ENCODE results near the gene SYTL3.
"Not testable (repeated sequence)": the region's sequence is repeated elsewhere in the genome, so short reads cannot be mapped to it uniquely, and the experiment has no call there.

The SYTL3 gene

DNA sequence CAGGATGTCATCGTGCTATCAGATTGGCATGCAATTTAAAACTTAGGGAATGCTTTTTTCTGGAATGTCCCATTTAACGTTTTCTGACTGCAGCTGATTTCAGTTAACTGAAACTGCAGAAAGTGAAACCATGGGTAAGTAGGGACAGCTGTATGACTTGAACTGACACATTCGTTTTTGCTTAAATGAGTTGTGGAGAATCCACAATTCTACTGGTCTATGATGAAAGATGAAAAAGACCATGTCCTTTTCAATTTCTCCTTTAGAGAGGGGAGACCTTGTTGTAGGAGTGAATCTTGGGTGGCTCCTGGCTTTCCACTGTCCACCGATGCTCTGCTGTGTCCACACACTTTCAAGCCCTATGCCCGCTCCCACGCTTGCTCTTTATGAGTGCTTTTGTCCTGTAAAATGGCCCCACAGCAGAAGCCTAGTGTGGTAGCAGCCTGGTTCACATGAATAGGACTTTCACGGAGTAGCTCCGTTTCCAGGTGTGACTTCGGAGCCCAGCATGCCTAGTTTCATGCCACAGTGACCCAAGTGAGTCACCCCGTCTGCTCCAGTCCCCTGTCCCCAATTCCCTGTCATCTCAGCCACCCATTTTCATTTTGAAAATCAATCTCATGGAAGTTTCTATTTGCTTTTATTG is 27.2 kb upstream of the SYTL3 start:
- DNase-seq = no peak

DNA sequence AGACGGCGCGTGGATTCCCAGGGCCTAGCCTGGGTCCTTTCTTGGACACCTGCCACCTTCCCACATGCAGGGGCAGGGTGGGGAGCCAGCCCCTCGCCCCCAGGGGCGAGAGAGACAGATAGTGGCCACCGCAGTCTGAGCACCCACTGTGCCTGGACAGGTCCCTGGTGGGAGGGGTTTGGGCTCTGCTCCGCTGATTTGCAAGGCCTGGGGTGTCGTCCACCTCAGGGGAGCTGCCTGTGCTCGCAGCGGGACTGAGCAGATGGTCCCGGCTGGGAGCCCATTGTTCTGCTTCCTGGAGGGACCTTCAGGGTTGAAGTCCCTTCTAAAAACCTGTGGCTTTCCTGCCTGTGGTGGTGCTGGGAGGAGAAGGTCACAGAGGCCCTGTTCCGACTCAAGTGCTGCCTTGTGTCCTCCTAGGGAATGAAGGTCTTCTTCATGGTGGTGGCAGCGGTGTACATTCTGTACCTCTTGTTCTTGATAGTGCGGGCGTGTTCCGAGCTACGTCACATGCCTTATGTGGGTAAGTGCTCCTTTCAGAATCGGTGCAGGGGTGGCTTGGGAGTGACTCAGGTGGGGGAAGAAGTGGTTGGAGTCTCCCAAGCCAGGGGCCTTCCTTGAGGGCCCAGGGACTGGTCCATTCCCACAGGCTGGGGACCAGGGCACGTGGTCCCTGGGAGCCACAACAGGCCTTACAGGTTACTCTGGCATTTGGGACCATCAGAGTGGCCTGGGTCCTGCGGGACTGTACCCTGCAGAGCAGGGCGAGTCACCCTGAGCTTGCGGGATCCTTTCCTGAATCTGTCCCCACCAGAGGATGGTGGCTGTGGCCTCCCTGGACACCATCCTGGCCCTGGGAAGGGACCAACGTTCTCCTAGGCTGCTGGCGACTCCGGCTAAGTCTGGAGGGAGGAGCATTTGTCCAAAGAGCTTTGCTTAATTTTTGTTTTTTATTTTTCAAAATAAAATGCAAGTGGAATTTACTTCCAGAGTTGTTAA is 24.9 kb upstream of the SYTL3 start:
- no peak for DNase-seq

DNA sequence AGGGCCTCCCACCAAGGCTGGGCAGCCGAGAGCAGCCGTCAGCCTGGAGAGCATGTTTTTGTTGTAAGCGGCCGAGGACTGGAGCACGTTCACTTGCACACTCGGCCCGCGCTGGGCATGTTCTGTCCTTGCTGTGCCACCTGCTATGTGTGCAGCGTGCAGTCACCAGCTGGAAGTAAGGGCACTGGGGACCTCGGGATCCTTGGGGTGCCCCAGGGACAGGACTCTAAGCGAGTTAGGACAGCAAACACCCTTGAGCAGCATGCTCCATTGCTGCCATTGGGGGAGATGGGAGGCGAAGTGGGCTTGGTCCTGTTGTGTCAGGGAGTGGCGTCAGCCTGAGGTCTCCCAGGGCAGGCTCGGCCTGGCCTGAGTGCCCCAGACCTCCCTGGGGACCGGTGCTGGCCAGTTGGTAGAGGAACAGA is 24.0 kb upstream of the SYTL3 start:
- DNase-seq = no peak

DNA sequence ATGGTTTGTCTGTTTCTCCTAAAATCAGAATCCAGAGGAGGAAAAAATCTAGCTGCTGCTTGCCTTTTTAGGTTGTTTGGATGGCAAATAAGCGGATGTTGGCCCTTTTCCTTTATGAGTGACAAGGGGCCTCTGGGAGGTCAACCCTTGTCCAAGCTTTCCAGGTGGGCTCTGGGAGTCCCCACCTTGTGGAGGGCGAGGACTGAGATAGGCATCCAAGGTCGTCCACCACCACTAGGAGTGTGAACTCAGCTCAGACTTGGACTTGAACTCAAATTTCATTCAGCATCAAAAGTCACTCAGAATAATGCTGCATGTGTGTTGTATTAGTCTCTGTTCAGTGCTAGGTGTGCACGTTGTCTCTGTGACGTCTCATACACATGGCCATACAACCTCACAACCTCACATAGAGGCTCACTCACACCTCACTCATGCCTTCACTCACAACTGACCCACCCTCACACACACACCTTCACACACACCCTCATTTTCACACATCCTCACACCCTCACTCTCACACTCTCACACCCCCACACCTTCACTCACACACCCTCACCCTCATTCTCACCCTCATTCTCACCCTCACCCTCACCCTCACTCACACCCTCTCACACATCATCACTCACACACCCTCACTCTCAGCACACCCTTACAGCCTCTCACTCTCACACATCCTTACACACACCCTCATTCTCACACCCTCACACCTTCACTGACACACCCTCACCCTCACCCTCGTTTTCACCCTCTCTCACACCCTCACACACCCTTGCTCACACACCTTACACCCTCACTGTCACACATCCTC is 23.3 kb upstream of the SYTL3 start:
- DNase-seq = no peak

DNA sequence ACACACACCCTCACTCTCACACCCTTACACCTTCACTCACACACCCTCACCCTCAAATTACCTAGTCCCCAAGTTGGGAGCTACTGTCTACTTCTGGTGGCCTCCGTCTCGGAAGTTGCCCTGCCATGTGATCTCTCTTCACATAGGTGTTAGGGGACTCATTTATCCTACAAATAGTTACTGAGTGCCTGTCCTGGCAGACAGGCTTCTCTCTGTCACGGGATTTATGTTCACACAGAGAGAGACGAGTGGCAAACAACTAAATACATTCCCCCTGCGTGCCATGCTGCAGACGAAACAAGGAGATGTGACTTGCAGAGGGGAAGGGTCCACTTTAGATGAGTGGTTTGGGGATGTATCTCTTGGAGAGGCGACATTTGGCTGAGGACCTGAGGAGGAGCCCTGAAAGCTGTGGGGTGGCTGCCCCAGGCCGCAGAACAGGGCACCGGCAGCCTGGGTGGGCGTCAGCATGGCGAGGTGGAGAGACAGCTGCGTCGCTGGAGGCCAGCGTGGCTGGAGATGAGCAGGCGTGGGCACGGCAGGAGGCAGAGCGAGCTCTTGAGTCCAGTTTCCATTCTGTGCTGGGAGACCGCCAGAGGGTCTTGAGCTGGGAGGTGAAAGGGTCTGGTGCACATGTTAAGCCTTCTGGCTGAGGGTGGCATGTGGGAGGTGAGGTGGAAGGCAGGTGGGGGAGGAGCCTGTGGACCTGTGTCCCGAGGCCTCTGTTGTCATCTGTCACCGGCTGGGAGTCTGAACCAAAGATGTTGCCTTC is 22.5 kb upstream of the SYTL3 start:
- no peak for DNase-seq

DNA sequence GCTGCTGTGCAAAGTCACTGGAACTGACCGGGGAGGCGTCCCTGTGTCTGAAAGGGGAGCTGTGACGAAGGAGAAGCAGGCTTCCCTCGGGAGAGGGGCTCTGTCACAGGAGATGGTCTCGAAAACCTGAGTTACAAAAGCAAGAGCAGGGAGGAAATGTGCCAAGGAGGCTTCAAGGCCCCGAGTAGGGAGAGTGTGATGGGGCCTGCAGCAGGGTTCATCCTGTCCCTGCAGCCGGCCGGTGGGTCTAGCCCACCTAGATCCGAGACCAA is 22.0 kb upstream of the SYTL3 start:
- no peak for DNase-seq

DNA sequence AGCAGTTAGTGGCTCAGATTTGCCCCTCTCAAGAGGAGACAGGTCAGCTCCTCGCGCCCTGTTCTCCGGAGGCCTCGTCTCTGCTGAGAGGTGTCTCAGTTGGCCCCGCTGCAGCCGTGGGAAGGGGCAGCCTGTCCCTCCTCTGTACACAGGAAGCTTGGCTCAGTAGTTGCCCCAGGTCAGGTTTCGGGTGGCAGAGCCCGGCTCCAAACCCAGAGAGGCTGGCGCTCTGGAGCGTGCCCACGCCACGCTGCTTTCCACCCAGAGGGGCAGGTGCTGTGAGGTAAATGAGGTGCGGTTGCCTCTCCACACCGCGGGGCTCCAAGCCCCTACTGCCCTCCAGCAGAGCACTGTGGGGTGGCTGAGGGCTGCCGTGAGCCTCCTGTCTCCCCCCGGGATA is 21.3 kb upstream of the SYTL3 start:
- DNase-seq = no peak

DNA sequence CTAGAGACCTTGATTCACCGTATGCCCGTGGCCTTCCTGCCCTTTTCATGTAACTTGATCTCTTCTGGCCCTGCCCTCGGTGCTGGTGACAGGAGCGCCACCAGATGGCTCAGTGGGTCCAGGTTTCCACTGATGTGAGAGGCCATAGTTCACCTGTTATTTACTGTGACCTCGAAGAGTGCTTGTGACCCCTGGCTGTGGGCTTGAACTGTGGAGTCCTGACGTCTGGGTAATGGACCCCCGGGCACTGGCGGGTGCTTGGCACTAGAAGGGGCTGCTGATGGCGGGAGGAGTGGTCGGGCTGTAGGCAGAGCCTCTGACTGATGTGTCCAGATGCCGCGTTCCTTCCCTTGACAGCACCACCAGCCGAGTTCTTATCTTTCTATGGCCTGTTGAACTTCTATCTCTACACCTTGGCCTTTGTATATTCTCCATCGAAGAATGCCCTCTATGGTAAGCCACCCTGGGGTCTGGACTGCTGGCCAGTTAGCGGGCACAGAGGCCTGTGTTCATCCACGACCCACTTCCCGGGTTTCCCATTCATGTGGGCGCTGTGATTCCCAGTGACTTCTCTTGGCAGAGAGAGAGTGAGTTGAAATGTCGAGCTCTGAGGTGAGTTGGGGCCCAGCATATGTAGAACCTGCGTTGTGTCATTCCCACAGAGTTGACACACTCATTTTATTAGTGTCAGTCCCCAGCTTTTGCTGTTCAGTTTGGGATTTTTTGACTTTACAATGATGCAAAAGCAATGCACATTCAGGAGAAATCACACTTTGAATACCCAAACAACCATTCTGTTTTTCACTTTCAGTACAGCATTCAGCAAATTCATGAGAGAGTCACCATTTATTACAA is 20.3 kb upstream of the SYTL3 start:
- DNase-seq = no peak

DNA sequence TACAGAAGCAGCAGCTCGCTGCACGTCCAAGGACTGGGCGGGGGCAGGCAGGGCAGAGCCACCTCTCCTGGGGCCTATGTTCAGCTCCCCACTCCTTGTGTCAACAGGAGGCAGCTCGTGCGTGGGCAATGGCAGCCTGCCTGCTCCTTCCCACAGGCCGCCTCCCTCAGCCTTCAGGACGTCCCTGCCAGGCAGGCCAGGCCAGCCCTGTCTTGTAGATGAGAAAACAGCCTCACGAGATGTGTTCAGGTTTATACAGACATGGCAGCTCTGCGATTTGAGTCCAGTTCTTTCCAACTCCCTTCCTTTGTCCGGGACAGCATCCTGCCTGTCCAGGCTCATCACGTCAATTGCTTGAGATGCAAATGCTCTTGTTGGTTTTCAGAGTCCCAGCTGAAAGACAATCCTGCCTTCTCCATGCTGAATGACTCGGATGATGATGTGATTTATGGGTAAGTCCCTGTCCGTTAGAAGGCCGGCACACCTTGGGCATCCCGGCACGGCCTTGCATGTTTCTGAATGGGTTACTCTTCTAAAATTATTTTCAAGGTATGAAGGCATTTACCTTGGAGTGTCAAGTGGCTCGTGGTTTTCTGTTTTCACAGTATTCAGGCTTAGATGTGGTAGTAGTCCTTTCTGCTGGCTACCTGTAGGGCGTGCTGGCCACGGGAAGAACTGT is 18.8 kb upstream of the SYTL3 start:
- DNase-seq = no peak

DNA sequence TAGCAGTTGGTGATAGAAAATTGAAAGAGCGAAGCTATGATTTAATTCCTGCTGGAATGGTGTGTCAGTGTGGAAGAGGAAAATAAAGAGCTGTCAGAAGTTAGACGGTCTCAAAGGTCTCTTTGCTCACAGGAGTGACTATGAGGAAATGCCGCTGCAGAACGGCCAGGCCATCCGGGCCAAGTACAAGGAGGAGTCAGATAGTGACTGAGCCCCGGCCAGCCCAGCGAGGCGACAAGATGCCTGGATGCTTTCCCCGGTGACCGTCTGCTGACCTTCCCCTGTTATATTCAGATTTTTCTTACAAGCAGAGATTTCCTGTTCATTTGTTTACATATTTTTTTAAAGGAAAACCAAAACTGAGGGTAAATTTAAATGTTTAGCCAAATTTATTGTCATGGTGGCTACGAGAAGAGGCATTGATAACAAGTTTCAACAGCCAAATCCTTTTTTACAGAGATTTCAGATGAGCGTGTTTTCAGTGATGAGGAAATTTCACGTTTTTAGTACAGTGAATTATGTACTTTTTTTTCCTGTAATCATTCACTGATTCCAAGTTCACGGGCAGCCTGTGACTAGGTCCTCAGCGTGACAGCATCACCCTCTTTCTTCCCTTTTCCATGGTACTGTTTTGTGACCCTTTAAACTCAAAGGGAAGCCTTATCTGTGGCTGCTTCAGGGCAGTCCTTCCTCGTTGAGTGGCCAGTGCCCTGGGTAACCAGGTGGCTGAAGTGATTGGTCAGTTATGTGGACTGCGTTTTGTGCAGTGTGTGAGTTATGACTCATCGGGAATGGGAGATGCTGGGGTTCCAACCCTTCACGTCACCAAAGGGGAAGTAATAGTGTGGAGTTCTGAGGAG is 17.9 kb upstream of the SYTL3 start:
- no peak for DNase-seq

DNA sequence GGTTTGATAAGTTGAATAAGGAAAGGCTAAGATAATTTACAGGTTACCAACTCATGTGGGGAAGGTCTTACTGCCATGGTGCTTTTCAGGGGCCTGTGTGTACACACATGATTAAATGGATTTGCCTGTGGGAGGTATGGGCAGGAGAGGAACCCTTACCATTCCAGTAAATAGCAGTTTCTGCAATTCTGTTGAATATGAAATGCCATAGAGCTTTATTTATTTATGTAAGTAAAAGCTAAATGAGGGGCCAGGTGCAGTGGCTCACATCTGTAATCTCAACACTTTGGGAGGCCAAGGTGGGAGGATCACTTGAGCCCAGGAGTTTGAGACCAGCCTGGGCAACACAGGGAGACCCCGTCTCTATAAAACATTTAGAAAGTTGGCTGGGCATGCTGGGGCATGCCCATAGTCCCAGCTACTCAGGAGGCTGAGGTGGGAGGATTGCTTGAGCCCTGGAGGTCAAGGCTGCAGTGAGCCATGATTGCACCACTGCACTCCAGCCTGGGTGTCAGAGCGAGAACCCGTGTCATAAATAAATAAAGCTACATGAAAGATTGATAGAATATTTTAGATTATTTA is 17.2 kb upstream of the SYTL3 start:
- not testable (repeated sequence) for DNase-seq

DNA sequence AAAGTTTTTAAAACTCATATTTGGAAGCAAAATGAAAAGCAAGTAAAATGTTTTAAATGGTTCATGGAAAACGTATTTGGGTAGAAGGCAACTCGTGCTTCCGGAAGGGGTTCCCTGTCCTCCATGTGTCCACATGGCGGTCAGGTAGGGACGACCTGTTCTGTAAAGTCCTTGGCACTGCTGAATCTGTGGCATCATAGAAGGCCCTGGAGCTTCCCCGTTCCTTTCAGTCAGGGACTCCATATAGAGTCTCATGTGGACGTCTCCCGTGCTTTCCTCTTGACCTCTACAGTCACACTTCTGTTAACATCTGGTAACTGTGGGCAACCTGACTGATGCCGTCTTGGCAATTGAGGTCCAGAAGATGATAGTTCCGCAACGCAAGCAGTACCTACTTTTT is 16.7 kb upstream of the SYTL3 start:
- no peak for DNase-seq

DNA sequence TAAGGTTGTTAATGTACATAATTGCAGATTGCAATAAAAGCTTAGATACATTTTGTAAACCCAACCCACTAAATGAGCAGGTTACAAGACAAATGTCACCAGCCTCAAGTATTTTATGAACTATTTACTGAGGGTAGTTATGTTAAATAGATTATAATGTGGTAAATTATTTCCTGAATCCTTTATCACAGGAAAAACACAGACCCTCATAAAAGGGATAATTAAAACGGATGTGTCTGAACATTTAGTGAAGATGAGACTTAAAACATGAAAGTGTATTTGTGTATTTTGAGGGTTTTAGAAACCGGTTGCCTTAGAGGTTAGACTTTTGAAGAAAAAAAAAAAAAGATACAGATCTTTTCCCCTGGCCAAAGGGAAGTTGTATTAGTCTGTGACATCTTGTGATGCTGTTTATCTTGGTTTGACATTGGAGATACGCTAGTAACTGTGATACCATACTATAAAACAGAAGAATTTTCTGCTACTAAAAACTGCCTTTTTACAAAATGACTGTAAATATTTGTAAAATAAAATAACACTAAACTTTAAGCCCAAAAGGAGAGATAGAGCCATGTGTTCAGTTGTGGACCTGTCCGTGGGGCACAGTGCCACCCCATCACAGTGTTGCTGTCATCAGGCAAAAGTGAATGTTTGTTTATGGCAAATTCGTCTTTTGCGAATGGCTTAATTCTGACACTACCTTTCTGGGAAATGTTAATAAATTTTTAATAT is 15.0 kb upstream of the SYTL3 start:
- DNase-seq = no peak

DNA sequence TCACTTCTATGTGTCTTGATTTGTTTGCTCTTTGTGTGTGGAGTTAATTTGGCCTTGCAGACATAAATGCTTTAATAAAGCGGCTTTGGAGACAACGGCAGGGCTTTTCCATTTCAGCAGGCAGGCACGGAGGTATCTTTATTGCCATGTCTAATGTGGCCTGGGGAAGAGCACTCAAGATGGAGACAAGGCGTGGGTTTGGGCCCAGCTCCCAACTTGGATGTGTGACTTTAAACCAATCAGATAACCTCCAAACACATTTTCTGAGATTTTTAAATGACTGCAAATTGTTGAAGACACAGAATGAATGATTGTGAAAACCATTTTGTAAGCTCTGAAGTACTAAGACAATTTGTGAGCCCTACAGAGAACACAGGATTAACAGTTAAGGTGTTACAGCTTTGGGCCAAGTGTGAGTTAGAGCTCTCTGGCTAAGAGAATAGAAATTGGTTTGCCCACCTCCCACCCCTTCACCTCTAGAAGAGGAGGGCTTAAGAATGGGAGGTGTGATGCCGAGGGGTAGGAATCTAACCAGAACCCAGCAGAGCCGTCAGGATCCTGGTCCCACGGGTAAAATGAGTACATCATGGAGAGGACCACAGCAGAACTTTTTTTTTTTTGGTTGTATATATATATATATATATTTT is 14.3 kb upstream of the SYTL3 start:
- no peak for DNase-seq

DNA sequence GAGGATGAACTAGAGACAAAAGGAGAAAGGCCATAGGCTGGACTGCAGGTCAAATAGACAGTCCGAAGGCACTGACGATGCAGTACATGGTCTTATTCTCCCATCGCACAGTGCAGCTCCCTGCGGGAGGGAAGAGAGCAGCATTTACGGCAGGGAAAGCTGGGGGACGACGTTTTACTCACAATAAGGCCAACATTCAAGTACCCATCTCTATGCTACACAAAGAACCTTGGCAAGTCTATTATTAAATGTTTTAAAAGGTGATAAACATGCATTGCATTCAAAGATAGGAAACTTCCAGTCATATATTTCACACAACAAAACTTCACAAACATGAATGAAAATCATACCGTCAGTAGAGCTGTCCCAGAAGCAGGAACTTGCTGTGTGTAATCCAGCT is 13.1 kb upstream of the SYTL3 start:
- no peak for DNase-seq

DNA sequence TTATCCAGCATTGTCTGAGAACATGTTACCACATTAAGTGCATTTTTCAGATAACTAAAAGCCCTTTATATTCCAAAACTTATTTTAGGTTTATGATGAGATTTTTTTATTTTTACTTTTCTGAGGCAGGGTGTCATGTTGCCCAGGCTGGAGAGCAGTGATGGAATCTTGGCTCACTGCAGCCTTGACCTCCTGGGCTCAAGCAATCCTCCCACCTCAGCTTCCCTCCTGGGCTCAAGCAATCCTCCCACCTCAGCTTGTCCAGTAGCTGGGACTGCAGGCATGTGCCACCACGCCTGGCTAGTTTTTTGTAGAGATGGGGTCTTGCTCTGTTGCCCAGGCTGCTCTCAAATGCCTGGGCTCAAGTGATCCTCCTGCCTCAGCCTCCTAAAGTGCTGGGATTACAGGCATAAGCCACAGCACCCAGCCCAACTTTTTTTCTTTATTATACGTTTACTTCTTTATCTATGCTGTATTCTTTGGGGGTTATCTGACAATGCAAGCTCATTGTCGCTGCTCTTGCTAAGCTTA is 11.5 kb upstream of the SYTL3 start:
- no peak for DNase-seq

DNA sequence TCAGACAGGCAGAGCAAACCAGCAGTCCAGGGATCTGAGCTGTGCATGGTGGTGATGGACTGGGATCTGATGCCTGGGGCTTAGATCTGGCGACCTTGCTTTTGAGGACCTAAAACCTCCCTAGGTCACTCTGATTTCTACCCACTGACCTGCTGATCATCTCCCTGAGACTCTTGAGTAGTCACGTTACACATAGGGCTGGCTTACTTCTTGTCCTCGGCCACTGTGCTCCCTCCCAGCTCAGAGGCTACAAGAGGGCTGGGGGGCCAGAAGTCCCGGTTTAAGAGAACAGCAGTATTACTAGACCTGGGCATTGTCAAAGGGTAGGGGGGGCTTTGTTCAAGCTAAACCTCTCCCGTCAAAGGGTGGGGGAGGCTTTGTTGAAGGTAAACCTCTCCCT is 10.8 kb upstream of the SYTL3 start:
- no peak for DNase-seq

DNA sequence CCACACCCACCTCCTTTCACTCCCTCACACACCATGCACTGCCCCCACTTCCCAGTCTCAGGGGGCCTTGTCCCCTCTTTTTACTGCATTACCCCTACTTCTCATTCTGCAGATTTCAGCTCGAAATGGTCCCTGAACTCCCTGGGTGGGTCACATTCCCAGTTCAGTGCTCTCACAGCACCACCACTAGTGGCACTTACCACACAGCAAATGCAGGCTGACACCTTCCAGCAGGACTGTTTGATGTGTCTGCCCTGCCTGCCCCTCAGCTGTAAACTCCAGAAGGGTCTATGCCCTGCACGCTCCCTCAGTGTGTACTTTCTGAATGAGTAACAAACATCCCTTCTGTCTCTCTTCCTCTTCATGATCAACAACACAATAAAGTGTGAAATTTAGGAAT is 9.3 kb upstream of the SYTL3 start:
- DNase-seq = no peak
